Mesenchymal stem cell (in vitro differentiated cells and primary cell): Measurements from ENCODE around the gene ANKH.

Experiments
- DNase-seq: peaks from one replicate; pipeline ENCODE4 v3.0.0-alpha.2; 2013
- H2AFZ ChIP-seq: one replicate; pipeline ENCODE4 v1.6.1; 2013; ENCODE audit warnings: low read depth, mild to moderate bottlenecking, control low read depth, inconsistent platforms, low read length, moderate library complexity
- H2AK5ac ChIP-seq: 2 replicates; pipeline ENCODE4 v1.6.1; 2013; ENCODE audit warnings: low read length, moderate library complexity, mild to moderate bottlenecking, inconsistent platforms; ENCODE audit not compliant: severe bottlenecking
- H2BK120ac ChIP-seq: one replicate; pipeline ENCODE4 v1.6.1; 2013; ENCODE audit warnings: low read depth, mild to moderate bottlenecking, inconsistent platforms, low read length, moderate library complexity
- H2BK12ac ChIP-seq, 2 experiments: one replicate each; pipeline ENCODE4 v1.6.1; 2013; ENCODE audit warnings: inconsistent platforms in 2 of 2, low read length in 2 of 2, mild to moderate bottlenecking in 2 of 2, moderate library complexity in 2 of 2, control low read depth in 1 of 2
- H2BK15ac ChIP-seq: one replicate; pipeline ENCODE4 v1.6.1; 2013; ENCODE audit warnings: mild to moderate bottlenecking, low read depth, inconsistent platforms; ENCODE audit not compliant: poor library complexity, severe bottlenecking
- H2BK5ac ChIP-seq: 2 replicates; pipeline ENCODE4 v1.6.1; 2013; ENCODE audit warnings: low read depth, mild to moderate bottlenecking, low read length, control low read depth, inconsistent platforms; ENCODE audit not compliant: poor library complexity, severe bottlenecking
- H3K14ac ChIP-seq, 2 experiments: one replicate each; pipeline ENCODE4 v1.6.1; 2013; ENCODE audit warnings: inconsistent platforms in 2 of 2, low read length in 2 of 2, control low read depth in 1 of 2, mild to moderate bottlenecking in 1 of 2, moderate library complexity in 1 of 2
- H3K18ac ChIP-seq, 2 experiments: one replicate each; pipeline ENCODE4 v1.6.1; 2013; ENCODE audit warnings: inconsistent platforms in 2 of 2, low read length in 2 of 2, control low read depth in 1 of 2, low read depth in 1 of 2, mild to moderate bottlenecking in 1 of 2
- H3K23ac ChIP-seq, 2 experiments: one replicate each; pipeline ENCODE4 v1.6.1; 2013; ENCODE audit warnings: inconsistent platforms in 2 of 2, low read length in 2 of 2, mild to moderate bottlenecking in 2 of 2, moderate library complexity in 2 of 2, control low read depth in 1 of 2
- H3K27ac ChIP-seq: 2 replicates; pipeline ENCODE4 v1.5.1; 2013; ENCODE audit warnings: mild to moderate bottlenecking, moderate library complexity, low read length, control low read depth, inconsistent platforms; ENCODE audit not compliant: poor library complexity, severe bottlenecking
- H3K27me3 ChIP-seq, 2 experiments: 2 replicates each; pipeline versions ENCODE4 v1.6.1 to v1.7.0; 2013; ENCODE audit warnings: low read length in 2 of 2, mild to moderate bottlenecking in 2 of 2, moderate library complexity in 2 of 2, control low read depth in 1 of 2, inconsistent platforms in 1 of 2; ENCODE audit not compliant: control insufficient read depth in 1 of 2, insufficient read depth in 1 of 2
- H3K36me3 ChIP-seq, 2 experiments: 2 replicates each; pipeline versions ENCODE4 v1.6.1 to v1.7.0; 2013; ENCODE audit warnings: low read length in 2 of 2, control low read depth in 1 of 2, inconsistent platforms in 1 of 2, low read depth in 1 of 2, mild to moderate bottlenecking in 1 of 2; ENCODE audit not compliant: insufficient read depth in 2 of 2, control insufficient read depth in 1 of 2
- H3K4ac ChIP-seq, 2 experiments: one replicate each; pipeline ENCODE4 v1.6.1; 2013; ENCODE audit warnings: inconsistent platforms in 2 of 2, low read length in 2 of 2, mild to moderate bottlenecking in 2 of 2, moderate library complexity in 2 of 2, control low read depth in 1 of 2, low read depth in 1 of 2
- H3K4me1 ChIP-seq: 2 replicates; pipeline ENCODE4 v1.6.1; 2013; ENCODE audit warnings: low read depth, low read length, control low read depth; ENCODE audit not compliant: control insufficient read depth, insufficient read depth
- H3K4me2 ChIP-seq: 2 replicates; pipeline ENCODE4 v1.6.1; 2013; ENCODE audit warnings: low read length, mild to moderate bottlenecking, inconsistent platforms; ENCODE audit not compliant: poor library complexity, severe bottlenecking
- H3K4me3 ChIP-seq, 2 experiments: 2 replicates each; pipeline versions ENCODE4 v1.5.1 to v1.7.0; 2013; ENCODE audit warnings: low read length in 2 of 2, mild to moderate bottlenecking in 2 of 2, control low read depth in 1 of 2, low read depth in 1 of 2; ENCODE audit not compliant: insufficient read depth in 1 of 2
- H3K79me1 ChIP-seq: replicated peaks from 2 replicates; pipeline ENCODE4 v1.6.1; 2013; ENCODE audit warnings: mild to moderate bottlenecking, control low read depth, low read length, inconsistent platforms; ENCODE audit not compliant: poor library complexity, severe bottlenecking
- H3K9ac ChIP-seq: 2 replicates; pipeline ENCODE4 v1.7.0; 2013; ENCODE audit warnings: mild to moderate bottlenecking, low read length, moderate library complexity
- H3K9me3 ChIP-seq: 2 replicates; pipeline ENCODE4 v1.7.0; 2013; ENCODE audit warnings: mild to moderate bottlenecking, low read length; ENCODE audit not compliant: control insufficient read depth
- H4K8ac ChIP-seq: one replicate; pipeline ENCODE4 v1.6.1; 2013; ENCODE audit warnings: inconsistent platforms, mild to moderate bottlenecking, low read length, moderate library complexity
- H4K91ac ChIP-seq: one replicate; pipeline ENCODE4 v1.6.1; 2013; ENCODE audit warnings: mild to moderate bottlenecking, low read length, inconsistent platforms
- WGBS: methylation state at CpG from one replicate; pipeline ENCODE4 v1.1.7; 2013; ENCODE audit warnings: mixed read lengths; 5-methylcytosine and 5-hydroxymethylcytosine counted together

Gene ANKH

GRCh38 chr5:14787801-14788579 lies 83.6 kb downstream of the ANKH start:
- Histone ChIP-seq H3K23ac (no peak overlapping the region), H2BK15ac (no peak overlapping the region)
- WGBS = 96% methylated on average over 6 of the region's 6 CpGs

GRCh38 chr5:14783691-14784090 lies 87.9 kb downstream of the ANKH start:
- no peak overlapping the region for H4K91ac ChIP-seq
- no peaks in the 10 kb centered on the region for H3K9me3 ChIP-seq
- no peaks in the 10 kb centered on the region for H3K27me3 ChIP-seq
- no peak overlapping the region for H2BK5ac ChIP-seq
- no peak overlapping the region for H3K14ac ChIP-seq
- no peak overlapping the region for H2AK5ac ChIP-seq
- no peak overlapping the region for H3K9ac ChIP-seq
- no peak overlapping the region for H2BK15ac ChIP-seq
- H2AFZ ChIP-seq = no peak overlapping the region
- H3K79me1 ChIP-seq = no peaks in the 10 kb centered on the region
- no peak overlapping the region for H2BK120ac ChIP-seq
- H3K4me2 ChIP-seq = no peak overlapping the region
- H4K8ac ChIP-seq = no peak overlapping the region
- H3K18ac ChIP-seq = no peak overlapping the region
- peaks cover 0 to 35% of the 10 kb centered on the region in 2 experiments for H3K36me3 ChIP-seq
- WGBS = 100% methylated on average over 3 of the region's 4 CpGs
- no peak overlapping the region for H3K4me3 ChIP-seq
- H2BK12ac ChIP-seq = no peak overlapping the region
- H3K23ac ChIP-seq = no peak overlapping the region
- DNase-seq = no peak
- no peaks in the 10 kb centered on the region for H3K4me1 ChIP-seq
- no peak overlapping the region for H3K27ac ChIP-seq
- no peak overlapping the region for H3K4ac ChIP-seq

More at GRCh38 chr5:14787801-14788579, 83.6 kb downstream of the ANKH start:
- Histone ChIP-seq H2AK5ac (no peak overlapping the region), H3K4me2 (no peak overlapping the region), H3K18ac (no peak overlapping the region), H3K27ac (no peak overlapping the region), H3K79me1 (no peaks in the 10 kb centered on the region), H3K9me3 (no peaks in the 10 kb centered on the region), H3K4me1 (no peaks in the 10 kb centered on the region), H3K36me3 (peaks cover 0 to 26% of the 10 kb centered on the region in 2 experiments), H3K4me3 (no peak overlapping the region), H3K14ac (no peak overlapping the region), H4K91ac (no peak overlapping the region), H2BK120ac (no peak overlapping the region), H3K9ac (no peak overlapping the region), H3K27me3 (no peaks in the 10 kb centered on the region), H2BK5ac (no peak overlapping the region), H2BK12ac (no peak overlapping the region), H3K4ac (no peak overlapping the region), H4K8ac (no peak overlapping the region), H2AFZ (no peak overlapping the region)
- no peak for DNase-seq

- Histone ChIP-seq H4K91ac (no peak overlapping the region), H3K4me2 (no peak overlapping the region), H3K18ac (no peak overlapping the region), H2BK15ac (no peak overlapping the region), H3K9ac (no peak overlapping the region), H3K27ac (no peak overlapping the region), H3K36me3 (peaks cover 0 to 32% of the 10 kb centered on the region in 2 experiments), H2BK120ac (no peak overlapping the region), H2BK5ac (no peak overlapping the region), H2BK12ac (no peak overlapping the region), H2AFZ (no peak overlapping the region), H2AK5ac (no peak overlapping the region), H3K4me3 (no peak overlapping the region), H3K4me1 (peaks cover 3% of the 10 kb centered on the region), H3K79me1 (no peaks in the 10 kb centered on the region), H4K8ac (no peak overlapping the region), H3K14ac (no peak overlapping the region), H3K27me3 (no peaks in the 10 kb centered on the region), H3K4ac (no peak overlapping the region), H3K23ac (no peak overlapping the region), H3K9me3 (no peaks in the 10 kb centered on the region)
- WGBS = 98% methylated on average over 5 of the region's 5 CpGs
- DNase-seq = no peak
Observed at GRCh38 chr5:14782591-14782990, 89.0 kb downstream of the ANKH start.

- no peaks in the 10 kb centered on the region for H3K9me3 ChIP-seq
- H3K14ac ChIP-seq = no peak overlapping the region
- H4K91ac ChIP-seq = no peak overlapping the region
- no peak overlapping the region for H3K23ac ChIP-seq
- H3K27me3 ChIP-seq = no peaks in the 10 kb centered on the region
- no peak overlapping the region for H3K4me3 ChIP-seq
- no peak overlapping the region for H2AK5ac ChIP-seq
- no peak for DNase-seq
- no peak overlapping the region for H2AFZ ChIP-seq
- no peak overlapping the region for H2BK120ac ChIP-seq
- H2BK15ac ChIP-seq = no peak overlapping the region
- H3K27ac ChIP-seq = no peak overlapping the region
- no peak overlapping the region for H2BK5ac ChIP-seq
- no peak overlapping the region for H2BK12ac ChIP-seq
- no peak overlapping the region for H3K4me2 ChIP-seq
- no peak overlapping the region for H3K4ac ChIP-seq
- WGBS = 96% methylated on average over 5 of the region's 5 CpGs
- H3K18ac ChIP-seq = no peak overlapping the region
- H3K79me1 ChIP-seq = no peaks in the 10 kb centered on the region
- peaks cover 0 to 32% of the 10 kb centered on the region in 2 experiments for H3K36me3 ChIP-seq
- no peak overlapping the region for H4K8ac ChIP-seq
- peaks cover 5% of the 10 kb centered on the region for H3K4me1 ChIP-seq
- H3K9ac ChIP-seq = no peak overlapping the region
Observed at GRCh38 chr5:14781106-14781505, 90.5 kb downstream of the ANKH start.
